ENCODE data around the gene B2M.

GRCh38 chr15:44711096-44711742, at the start of gene B2M, which contains the start of gene PATL2:
- TF ChIP-seq POLR2A (IDR thresholded peaks at IDR 0.05; ENCODE audit: low read depth, low read length) = peak; percentile 100
- peak; percentile 97 for TF ChIP-seq TAF1 (IDR thresholded peaks at IDR 0.05; ENCODE audit: borderline replicate concordance, low read depth, low read length)
- TF ChIP-seq POLR2AphosphoS5 (IDR thresholded peaks at IDR 0.05; ENCODE audit: low read depth, low read length) = peak; percentile 100

Data from GM12892 (cell line).